GM12872 (cell line): Measurements from ENCODE around the gene PLXNA1.

Source experiments
- TF ChIP-seq, protein P1 (sequence below): IDR thresholded peaks from 3 replicates; pipeline ENCODE4 v1.5.1; 2011; ENCODE audit warnings: low read depth, mild to moderate bottlenecking, low read length, moderate library complexity; ENCODE audit not compliant: insufficient read depth

The PLXNA1 gene

DNA sequence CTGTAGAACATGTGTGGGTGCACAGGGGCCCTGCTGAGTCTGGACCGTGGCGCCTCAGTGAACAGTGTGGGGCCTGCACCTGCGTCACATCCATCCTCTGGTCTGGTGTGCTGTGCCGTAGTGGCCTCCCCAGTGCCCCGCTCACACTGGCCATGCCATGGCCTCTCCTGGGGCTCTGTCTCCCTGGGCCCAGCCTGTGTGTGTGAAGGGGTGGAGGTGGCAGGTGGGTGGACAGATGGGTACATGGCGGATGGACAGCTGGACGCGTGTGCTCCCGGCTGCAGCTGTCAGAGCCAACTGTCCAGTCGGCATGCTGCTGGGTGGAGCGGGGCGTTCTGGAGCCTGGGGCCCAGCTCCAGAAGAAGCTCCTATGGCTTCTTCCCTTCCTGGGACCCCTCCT, 17.8 kb downstream of the PLXNA1 start:
- TF ChIP-seq, protein P1, sequence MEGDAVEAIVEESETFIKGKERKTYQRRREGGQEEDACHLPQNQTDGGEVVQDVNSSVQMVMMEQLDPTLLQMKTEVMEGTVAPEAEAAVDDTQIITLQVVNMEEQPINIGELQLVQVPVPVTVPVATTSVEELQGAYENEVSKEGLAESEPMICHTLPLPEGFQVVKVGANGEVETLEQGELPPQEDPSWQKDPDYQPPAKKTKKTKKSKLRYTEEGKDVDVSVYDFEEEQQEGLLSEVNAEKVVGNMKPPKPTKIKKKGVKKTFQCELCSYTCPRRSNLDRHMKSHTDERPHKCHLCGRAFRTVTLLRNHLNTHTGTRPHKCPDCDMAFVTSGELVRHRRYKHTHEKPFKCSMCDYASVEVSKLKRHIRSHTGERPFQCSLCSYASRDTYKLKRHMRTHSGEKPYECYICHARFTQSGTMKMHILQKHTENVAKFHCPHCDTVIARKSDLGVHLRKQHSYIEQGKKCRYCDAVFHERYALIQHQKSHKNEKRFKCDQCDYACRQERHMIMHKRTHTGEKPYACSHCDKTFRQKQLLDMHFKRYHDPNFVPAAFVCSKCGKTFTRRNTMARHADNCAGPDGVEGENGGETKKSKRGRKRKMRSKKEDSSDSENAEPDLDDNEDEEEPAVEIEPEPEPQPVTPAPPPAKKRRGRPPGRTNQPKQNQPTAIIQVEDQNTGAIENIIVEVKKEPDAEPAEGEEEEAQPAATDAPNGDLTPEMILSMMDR = no peak

DNA sequence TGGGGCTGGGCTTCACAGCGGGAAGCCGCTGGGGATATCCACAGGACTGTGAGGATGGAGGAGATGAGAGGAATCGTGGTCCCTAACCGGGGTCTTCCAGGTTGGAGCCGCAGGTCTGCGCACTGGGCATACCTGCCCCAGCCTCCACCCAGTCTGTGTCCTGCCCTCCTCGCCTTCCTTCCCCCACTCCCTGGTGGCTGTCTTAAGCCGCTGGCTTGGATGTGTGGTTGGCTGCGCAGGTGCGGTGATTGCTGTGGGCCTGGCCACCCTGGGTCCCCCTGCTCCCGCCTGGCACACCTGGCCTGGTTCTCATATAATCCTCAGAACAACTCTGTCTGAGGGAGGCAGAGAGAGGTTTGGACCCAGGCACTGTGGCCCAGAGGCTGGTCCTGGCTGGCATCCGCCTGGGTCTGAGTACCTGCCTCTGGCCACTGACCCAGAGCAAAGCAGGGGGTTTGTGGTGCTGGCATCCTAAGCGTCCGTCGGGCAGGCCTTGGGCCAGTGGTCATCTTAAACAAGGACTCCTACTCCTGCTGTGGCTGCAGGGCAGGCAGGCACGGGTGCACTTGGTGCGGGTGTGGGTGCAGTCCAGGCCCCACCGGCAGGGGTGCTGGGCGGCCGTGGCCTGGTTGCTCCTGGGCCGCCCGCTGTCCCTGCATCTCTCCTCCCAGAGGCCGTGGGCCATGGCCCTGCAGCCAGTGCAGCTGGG, 18.7 kb downstream of the PLXNA1 start:
- TF ChIP-seq, protein P1 = no peak

DNA sequence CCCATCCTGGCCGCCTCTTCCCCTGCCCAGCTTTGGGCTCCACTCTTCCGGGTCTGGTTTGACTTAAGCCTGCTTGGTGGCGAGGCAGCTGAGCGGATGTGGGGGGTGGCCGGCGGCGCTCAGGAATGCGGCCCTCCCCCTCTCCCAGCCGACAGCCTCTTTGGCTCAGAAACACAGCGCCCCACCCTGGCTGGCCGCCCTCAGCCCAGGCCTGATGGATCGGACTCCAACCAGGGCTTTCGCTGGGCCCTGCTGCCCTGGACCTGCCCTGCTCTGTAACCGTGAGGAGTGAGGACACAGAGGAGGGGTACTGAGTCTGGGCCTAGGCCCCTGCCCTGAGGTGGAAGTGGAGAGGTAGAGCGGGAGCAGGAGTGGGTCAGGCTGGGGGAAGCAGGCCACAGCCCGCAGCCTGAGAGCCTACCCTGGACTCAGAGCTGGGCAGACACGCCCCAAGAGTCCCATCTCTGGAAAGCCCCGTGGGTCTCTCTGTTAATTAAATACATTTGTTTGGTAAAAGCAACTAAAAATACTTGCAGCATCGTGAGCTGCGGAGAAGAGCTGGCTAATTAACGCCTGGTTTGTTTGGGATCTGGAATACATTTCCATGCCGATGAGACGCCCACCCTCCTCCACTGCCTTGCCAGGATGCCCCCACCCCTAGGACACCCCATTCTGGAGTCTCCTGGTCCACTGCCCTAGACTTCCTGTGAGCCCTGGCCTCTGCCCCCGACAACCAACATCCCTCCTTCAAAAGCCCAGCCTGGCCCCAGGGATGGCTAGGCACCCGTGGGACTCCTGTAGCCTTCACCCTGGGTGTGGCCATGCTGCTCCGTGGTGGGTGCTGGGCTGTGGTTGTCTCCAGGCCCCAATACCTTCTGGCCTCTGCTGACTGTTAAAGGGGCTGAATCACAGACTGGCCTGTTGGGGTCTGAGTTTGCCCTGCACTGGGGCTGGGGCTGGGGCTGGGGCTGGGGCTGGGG, 19.6 kb downstream of the PLXNA1 start:
- TF ChIP-seq, protein P1 = no peak

DNA sequence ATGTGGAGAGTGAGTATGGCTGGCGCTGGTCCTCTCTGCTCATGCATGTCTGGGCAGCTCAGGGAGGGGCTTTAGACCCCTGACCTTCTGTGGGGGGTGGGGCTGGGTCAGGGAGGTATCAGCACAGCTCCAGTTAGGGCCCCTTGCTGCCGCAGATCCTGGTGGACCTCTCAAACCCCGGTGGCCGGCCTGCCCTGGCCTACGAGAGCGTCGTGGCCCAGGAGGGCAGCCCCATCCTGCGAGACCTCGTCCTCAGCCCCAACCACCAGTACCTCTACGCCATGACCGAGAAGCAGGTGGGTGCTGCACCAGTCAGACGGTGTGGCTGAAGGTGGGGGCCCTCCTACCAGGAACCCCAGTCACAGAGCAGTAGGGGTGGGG, 20.2 kb downstream of the PLXNA1 start:
- TF ChIP-seq, protein P1 = no peak

- TF ChIP-seq, protein P1 = no peak
These were observed 20.8 kb downstream of the PLXNA1 start for GRCh38 chr3:127003601-127004280.

- TF ChIP-seq, protein P1 = no peak
These were observed 21.9 kb downstream of the PLXNA1 start for GRCh38 chr3:127004641-127005397.
